HG03060 (cell line): ENCODE data around the gene RASA3.

Experiments used
- ATAC-seq: cut with Tn5 transposase; IDR thresholded peaks from one replicate; pipeline ENCODE4 v1.9.1; 2021; ENCODE audit warnings: low read depth, moderate number of reproducible peaks; ENCODE audit not compliant: unreplicated experiment

Gene RASA3

DNA sequence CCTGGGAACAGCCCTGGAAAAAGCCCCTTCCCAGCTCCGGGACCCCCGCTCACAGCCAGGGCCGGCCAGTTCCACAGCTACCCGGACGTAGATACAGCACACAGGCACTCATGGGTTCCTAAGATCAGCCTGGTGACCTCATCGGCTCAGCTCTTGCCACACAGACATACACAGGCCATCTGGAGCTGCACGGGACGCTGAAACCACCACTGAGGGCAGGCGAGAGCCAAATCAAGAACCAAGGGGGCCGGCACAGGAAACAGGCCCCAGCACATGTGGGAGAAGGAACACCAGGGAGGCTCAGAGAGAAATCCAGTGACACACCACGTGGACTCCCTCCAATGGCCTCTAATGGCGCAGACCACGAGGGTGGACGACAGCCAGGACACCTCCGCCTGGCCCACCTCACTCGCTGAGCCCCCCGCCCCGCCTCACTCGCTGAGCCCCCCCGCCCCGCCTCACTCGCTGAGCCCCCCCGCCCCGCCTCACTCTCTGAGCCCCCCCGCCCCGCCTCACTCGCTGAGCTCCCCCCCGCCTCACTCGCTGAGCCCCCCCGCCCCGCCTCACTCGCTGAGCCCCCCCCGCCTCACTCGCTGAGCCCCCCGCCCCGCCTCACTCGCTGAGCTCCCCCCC lies 88.9 kb downstream of the RASA3 start:
- no peak for ATAC-seq

DNA sequence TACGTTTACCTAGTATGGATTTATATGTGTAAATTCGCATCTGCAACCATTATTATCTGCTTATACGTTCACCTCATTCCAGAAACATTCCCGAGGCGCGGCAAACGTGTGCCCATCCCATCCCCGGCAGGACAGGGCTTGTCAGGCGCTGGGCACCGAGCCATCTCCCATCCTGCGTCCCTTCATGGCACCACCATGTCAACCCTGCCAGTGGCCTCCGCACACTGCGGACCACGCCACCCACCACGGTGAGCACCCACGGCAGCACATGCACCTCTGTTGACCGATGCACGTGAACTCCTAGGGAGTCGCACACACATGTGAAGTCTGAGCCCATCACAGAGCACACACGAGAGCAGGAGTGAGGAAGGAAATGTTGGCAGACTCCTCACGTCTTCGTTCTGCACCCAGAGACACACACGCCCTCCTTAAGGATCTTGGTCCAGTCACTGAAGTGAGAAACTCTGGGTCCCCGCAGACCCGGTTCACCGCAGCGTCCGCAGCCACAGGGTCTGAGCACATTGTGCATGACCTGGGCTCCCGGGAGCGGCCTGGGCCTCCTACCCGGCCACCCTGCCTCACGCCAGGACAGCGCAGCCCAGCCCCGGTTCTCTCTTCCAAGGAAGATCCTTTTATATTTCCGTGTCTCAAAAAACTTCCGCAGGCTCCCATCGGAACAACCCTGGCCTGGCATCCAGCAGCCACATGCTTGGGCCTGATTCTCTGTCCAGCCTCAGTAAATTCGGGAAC lies 90.2 kb downstream of the RASA3 start:
- no peak for ATAC-seq

DNA sequence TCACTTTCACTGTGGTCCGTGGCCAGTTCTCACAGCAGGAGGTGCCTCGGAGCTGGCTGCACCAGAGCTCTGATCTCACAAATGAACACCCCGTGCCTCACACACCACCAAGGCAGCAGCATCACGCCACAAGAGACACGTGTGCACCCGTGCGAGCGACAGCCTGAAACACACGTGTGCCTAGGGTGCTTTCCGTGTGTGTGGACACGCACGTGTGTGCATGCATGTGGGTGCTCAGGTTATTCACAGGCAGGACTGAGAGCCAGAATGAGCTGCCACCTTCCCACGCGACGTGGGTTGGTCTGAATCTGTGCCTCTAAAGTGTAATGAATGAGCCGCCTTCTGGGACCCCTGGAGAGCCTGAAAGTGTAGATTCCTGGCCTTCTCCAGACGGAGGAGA lies 90.9 kb downstream of the RASA3 start:
- ATAC-seq: no peak

DNA sequence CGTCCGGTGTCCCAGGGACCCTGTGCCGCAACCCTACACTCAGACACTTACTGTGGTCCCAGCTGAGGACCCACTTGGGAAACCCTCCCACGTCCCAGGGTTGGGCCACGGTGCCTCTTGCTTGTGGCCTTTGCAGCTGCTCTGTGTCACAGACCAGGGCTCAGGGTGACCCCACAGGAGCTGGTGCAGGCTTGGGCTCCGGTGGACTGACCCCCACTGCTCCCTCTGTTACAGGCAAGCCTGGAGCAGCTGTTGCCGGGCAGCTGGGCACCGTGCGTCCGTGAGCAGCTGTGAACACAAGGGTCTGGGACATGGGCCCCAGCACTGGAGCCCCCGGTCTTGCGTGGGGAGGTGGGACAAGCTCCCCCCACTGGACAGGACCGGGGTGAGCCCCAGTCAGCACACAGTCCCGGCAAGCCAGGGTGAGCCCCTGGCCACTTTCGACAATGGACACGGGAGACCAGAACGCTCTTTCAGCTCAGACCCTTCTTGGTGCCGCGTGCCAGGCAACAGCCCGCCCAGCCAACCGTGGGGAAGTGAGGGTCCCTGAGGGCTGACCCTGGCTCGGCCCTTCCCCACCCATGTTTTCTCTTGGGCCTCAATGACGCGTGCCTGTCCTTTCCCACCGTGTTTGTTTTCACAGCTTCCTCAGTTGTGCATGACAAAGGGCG lies 92.8 kb downstream of the RASA3 start:
- no peak for ATAC-seq

DNA sequence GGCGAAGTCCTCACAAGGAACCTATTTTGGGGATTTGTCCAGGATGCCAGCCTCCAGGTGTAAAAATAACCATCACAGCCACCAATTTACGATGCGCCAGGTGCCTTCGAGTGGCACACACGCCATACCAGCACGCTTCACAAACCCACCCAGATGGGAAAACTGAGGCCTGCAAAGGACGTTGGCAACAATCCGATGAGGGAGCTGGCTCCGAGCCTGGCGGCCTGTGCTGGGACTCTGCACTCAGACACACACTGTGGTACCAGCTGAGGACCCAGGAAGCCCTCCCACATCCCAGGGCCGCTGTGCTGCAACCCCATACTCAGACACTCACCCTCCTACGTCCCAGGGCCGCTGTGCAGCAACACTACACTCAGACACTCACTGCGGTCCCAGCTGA lies 93.5 kb downstream of the RASA3 start:
- no peak for ATAC-seq

DNA sequence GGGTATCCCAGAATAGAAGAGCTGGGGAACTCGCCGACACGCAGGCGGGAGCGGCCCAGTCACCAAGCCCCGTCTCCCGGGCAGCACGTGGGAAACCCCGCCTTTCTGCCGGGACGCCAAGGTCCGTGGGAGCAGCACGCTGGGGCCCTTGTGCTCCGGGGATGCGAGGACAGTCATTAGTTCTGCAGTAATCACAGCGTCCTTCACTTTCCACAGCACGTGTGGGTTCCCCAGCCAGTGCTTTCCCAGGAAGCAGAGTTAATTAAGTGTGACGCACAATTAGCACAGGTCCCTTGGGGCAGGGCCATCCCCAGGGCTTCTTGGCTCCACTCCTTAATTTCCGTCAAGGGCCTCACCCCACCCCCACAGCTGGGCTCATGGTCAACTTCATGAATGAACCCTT lies 94.2 kb downstream of the RASA3 start:
- no peak for ATAC-seq

DNA sequence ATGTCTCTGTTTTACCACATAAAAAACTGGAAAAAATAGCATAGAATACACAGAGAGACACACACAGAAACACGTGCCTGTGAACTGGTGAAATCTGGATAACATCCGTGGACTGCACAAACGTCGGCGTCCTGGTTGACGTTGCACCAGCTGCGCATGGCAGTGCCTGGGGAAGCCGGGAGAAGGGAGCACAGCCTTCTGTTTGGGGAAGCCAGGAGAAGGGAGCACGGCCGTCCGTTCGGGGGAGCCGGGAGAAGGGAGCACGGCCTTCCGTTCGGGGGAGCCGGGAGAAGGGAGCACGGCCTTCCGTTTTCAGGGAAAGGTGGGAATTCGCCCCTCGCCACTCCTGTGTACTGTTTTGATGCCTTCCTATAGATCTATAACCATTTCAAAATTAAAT lies 94.7 kb downstream of the RASA3 start:
- ATAC-seq: no peak

DNA sequence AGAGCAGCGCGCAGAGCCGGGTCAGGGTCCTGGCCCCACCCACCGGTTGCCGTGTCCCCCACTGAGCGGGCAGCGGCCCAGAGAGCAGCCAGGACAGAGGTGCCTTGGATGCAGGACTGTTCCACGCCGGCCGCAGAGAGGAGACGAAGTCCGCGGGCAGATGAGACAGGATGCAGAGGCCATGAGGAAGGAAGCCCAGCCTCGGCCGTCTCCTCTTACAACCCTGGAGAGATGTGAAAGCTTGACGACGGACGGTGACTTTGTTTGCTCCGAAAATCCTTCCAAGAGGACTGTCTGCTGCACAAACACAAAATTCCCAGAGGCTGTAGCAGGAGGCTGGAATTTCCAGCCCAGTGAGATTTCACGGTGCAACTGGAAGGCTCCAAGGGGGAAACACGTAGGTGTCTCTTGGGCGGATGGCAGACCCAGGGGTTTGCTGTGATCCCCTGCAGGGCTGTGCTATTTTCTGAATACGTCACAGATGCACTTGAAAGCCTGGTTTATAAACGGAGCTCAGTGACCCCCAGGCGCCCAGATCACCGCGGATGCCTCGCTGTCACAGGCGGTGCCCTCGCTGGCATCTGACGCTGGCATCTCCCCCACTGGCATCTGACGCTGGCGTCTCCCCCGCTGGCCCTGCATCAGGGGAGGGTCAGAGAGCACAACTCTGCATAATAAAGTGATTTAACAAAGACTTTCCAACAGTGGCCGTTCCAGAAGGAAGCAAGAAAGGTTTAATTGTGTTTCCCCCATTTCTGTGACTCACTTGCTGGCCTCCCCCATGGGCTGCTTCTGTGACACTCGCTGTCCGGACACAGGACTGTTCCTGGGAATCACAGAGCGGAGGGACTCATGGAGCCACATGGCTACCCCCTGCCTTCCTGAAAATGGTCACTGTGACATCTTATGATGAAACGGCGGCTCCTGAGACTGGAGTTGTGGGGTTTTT lies 96.6 kb downstream of the RASA3 start:
- no peak for ATAC-seq

DNA sequence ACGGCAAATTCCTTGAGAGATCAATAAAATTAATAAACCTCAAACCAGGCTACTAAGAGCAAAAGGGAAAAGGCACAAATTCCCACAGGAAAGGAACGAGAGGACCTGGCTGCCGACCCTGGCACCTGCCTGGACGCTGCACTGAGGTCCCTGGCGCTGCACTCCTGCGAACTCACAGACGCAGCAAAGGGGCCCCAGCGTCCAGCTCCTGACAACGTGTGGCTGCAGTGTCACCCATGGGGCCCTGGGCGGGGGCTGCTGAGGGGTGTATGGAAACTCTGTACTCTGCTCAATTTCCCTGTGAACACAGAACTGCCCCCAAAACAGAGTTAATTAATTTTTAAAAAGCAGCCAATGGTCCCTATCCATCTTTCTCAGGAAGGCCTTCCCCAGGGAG lies 97.2 kb downstream of the RASA3 start:
- no peak for ATAC-seq

DNA sequence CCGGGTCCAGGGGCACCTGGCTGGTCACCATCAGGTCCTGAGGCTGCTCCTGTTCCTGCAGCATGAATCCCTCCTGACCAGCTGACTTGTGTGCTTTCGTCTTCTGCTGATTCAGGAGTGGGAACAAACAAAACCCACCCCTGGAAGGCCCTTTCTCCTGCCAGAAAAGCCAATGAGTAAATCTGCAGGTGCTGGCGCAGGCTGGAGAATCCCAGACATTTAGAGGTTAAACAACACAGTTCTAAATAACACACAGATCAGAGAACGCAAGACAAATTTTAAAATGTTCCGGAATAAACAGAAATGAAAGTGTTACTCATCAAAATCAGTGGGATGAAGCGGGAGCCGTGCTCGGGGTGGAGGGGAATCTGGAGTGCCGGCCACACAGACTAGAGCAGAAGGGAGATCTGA lies 97.9 kb downstream of the RASA3 start:
- no peak for ATAC-seq

DNA sequence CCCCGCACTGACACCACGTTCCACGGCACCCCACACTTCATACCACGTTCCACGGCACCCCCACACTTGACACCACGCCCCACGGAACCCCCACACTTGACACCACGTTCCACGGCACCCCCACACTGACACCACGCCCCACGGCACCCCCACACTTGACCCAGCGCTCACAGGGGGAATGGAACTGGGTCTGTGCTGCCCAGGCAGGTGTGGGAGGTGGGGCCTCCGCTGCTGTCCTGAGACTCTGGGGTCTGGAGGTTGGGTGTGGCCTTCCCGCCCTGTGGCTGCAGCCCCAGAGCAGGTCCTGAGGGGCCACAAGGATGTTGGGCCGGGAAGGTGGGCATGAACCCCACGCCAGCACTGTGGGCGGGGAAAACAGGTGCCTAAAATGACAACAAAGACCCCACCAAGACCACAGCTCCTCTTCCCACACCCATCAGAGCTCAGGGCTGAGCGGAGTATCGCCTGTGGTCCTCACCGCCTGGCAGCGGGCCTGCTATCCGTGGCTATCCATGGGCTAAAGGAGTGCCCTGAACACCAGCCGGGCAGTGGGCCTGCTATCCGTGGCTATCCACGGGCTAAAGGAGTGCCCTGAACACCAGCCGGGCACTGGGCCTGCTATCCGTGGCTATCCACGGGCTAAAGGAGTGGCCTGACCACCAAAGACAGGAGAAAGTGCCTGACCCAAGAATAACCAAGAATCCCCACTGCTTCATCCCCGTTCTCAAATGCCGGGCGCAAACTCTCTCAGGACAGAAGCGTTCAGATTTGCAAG lies 98.7 kb downstream of the RASA3 start:
- no peak for ATAC-seq

DNA sequence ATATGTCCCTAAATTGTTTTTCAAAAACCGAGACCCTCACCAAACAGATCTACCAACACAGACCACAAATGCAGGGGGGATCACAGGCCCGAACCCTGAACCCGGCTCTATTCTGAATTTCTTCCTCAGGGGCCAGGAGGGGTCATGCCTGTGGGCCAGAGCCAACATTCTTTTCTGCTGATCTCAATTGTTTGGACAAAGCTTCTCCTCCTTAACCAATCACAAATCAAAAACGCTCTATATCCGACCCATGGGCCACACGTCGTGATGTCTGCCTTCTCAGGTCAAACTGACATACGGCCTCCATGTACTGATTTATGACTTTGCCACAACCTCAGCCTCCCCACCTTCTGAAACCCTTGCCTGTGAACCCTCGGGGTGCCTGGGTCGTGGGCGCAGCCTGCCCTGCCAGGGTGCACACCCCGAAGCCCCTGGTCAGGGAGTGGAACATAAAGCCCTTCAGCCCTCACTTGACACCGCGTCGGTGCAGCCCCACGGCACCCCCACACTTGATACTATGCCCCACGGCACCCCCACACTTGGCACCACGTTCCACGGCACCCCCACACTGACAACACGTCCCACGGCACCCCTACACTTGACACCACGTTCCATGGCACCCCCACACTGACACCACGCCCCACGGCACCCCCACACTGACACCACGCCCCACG lies 100.2 kb downstream of the RASA3 start:
- no peak for ATAC-seq

DNA sequence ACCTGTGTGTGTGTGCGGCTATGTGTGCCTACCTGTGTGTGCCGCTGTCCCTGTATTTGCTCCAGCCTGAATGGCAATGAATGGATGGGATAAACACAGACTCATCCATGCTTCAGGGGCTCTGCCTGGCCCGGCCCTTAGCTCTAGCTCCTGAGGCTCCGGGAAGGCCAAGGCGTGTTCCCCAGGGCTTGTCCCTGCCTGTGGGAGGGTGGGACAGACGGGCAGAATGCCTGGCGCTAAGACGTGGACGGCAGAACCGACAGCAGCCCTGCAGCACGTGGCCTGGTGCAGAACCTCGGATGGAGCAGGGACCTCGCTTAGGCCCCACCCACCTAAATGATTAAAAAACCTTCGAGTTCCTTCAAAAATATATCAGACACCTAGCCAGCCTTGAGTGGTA lies 100.8 kb downstream of the RASA3 start:
- no peak for ATAC-seq

DNA sequence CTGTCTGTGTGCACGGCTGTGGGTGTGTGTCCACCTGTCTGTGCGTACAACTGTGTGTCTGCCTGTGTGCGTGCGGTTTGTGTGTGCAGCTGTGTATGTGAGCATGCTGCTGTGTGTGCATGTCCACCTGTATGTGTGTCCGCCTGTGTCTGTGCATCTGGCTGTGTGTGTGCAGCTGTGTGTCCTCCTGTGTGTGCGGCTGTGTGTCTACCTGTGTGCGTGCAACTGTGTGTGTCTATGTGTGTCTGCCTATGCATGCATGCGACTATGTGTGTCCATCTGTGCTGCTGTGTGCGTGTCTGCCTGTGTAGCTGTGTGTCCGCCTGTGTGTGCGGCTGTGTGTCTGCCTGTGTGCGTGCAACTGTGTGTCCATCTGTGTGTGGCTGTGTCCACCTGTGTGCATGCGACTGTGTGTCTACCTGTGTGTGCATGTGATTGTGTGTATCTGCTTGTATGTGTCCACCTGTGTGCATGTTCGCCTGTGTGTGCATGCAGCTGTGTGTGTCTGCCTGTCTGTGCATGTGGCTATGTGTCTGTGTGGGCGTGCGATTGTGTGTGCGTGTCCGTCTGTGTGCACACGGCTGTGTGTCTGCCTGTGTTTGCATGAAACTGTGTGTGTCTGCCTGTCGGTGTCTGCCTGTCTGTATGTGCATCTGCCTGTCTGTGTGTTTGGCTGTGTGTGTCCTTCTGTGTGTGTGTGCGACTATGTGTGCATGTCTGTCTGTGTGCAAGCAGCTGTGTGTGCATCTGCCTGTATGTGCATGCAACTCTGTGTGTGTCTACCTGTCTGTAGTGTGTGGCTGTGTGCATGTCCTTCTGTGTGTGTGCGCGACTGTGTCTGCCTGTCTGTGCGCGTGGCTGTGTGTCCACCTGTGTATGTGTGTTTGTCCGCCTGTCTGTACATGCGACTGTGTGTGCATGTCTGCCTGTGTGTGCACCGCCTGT lies 101.5 kb downstream of the RASA3 start:
- ATAC-seq: no peak

DNA sequence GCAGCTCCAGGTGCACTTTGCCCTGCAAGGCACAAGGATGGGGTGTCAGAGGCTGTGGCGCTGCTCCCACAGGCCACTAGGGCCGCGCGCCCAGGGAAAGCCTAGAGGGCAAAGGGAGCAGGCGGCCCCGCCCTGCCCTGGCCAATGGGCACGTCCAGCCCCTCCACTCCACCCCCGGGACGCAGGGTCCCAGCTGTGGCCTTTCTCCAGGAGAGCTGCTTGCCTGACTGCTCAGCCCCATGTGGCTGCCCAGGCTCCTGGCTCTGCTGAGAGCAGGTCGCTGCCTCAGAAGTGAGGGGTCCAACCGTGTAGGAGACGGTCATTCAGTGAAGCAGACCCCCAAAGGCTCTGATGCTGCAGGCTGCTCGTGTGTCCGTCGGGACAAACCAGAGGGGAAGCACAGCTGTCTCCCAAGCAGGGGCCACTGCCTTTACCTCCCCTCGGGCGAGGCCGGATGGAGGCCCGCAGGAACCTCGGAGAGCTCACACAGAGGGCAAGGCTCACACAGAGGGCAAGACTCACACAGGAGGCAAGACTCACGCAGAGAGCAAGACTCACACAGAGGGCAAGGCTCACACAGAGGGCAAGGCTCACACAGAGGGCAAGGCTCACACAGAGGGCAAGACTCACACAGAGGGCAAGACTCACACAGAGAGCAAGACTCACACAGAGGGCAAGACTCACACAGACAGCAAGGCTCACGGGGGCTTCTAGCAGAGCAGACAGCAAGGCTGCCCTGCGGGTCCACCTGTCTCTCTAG lies 102.4 kb downstream of the RASA3 start:
- no peak for ATAC-seq

DNA sequence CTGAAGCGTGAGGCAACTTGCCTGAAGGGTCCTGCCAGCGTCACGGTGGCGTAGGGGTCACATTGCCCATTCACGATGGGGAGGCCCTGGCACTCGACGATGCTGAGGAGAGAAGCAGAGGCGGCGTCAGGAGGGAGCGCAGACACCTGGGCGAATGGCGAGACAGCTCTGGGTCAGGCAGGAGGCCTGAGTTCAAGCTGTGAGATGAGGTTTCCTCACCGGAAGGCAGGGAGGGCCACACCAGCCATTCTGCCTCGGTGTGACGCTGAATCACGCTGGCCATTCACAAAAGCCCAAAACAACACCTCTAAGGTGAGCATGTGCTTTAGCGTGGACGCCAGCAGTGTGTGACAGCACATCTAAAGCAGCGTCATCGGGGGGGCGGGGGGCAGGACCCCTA lies 104.6 kb downstream of the RASA3 start:
- ATAC-seq: no peak

DNA sequence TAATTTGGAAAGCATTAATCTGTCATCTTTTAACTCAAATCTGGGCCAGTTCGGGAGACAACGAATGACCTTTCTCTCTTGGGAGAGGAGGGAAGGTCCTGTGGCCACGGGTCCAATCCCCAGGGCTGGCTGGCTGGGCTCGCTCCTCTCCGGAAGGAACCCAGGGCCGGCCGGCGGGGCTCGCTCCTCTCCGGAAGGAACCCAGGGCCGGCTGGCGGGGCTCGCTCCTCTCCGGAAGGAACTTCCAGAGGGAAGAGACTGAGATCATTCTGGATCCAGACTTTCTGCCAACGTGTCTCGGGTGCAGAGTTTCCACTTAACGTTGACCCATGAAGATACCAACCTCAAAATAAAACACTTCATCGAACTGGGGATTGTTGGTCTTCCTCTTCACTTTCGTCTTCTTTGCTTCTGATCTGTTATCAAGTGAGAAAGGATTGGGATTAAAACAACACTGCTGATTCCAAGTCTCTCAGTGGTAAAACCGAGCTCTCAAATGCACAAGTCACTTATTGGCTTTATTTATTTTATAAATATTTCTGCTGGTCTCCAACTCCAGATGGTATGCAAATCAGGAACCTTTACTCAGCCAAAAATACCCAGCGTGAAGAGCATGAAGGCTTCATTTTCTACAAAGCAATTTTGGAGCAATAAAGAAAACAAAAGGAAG lies 105.2 kb downstream of the RASA3 start:
- ATAC-seq: no peak
